IMR-90 (cell line): ENCODE results near the gene ACCSL. TPM values are rescaled to one million over a fixed set of nuclear protein-coding genes. Genes with fewer than 3 reads are reported as not detected.

Experiments
- ATAC-seq: fragments of 200-7000 bp; cut with Tn5 transposase; 2 replicates; pipeline ENCODE4 v1.9.1; 2020; ENCODE audit warnings: low read depth, mild to moderate bottlenecking, moderate library complexity
- BruUV-seq: library from RNA; stranded (reverse); fragments of 400-500 nt; replicated peaks from 2 replicates; lab custom pipeline; 2021; lab: Mats Ljungman, UMichigan
- CTCF ChIA-PET: fragments of 300-600 bp; formaldehyde crosslinking; extraction: SDS; loops from one replicate; lab custom pipeline; 2021; ENCODE audit warnings: antibody characterized with exemption; lab: Yijun Ruan, JAX
- POLR2A ChIA-PET: fragments of 300-600 bp; sonication (Branson Sonifier 250); formaldehyde crosslinking; loops from one replicate; lab custom pipeline; 2022; ENCODE audit warnings: antibody characterized with exemption; ENCODE audit not compliant: unreplicated experiment; lab: Charles Lee
- DNase-seq: peaks from one replicate; pipeline ENCODE4 v3.0.0; 2013
- H2AFZ ChIP-seq: replicated peaks from 2 replicates; pipeline ENCODE3; 2013; ENCODE audit warnings: low read length, mild to moderate bottlenecking; ENCODE audit not compliant: poor library complexity
- H2AK5ac ChIP-seq: 2 replicates; pipeline ENCODE4 v1.6.1; 2013; ENCODE audit warnings: low read depth, low read length, inconsistent platforms
- H2AK9ac ChIP-seq: replicated peaks from 2 replicates; pipeline ENCODE3; 2013; ENCODE audit warnings: mild to moderate bottlenecking, low read depth, low read length, moderate library complexity; ENCODE audit not compliant: poor library complexity
- H2BK120ac ChIP-seq: 2 replicates; pipeline ENCODE4 v1.6.1; 2013; ENCODE audit warnings: low read depth, low read length, inconsistent platforms
- H2BK15ac ChIP-seq: 3 replicates; pipeline ENCODE4 v1.6.1; 2013; ENCODE audit warnings: low read depth, low read length, inconsistent platforms
- H2BK20ac ChIP-seq: 2 replicates; pipeline ENCODE4 v1.6.1; 2013; ENCODE audit warnings: low read depth, mild to moderate bottlenecking, inconsistent platforms, low read length, moderate library complexity
- H2BK5ac ChIP-seq: 2 replicates; pipeline ENCODE4 v1.6.1; 2013; ENCODE audit warnings: mild to moderate bottlenecking, low read depth, low read length, inconsistent platforms; ENCODE audit not compliant: poor library complexity, severe bottlenecking
- H3K14ac ChIP-seq: replicated peaks from 2 replicates; pipeline ENCODE4 v1.6.1; 2013; ENCODE audit warnings: low read depth, low read length, inconsistent platforms
- H3K18ac ChIP-seq: 2 replicates; pipeline ENCODE4 v1.6.1; 2013; ENCODE audit warnings: low read depth, low read length, control low read depth
- H3K23ac ChIP-seq: 2 replicates; pipeline ENCODE4 v1.6.1; 2013; ENCODE audit warnings: low read depth, low read length, inconsistent platforms
- H3K27ac ChIP-seq: 2 replicates; pipeline ENCODE4 v1.5.1; 2013; ENCODE audit warnings: mild to moderate bottlenecking, control low read depth, low read length; ENCODE audit not compliant: insufficient read depth
- H3K27me3 ChIP-seq: 2 replicates; pipeline ENCODE4 v1.6.1; 2013; ENCODE audit warnings: low read length; ENCODE audit not compliant: control insufficient read depth, insufficient read depth
- H3K36me3 ChIP-seq: 2 replicates; pipeline ENCODE4 v1.6.1; 2013; ENCODE audit warnings: low read length, mixed read lengths; ENCODE audit not compliant: control insufficient read depth, insufficient read depth
- H3K4ac ChIP-seq: 2 replicates; pipeline ENCODE4 v1.6.1; 2013; ENCODE audit warnings: low read depth, low read length, inconsistent platforms
- H3K4me1 ChIP-seq: 2 replicates; pipeline ENCODE4 v1.6.1; 2013; ENCODE audit warnings: low read length, mixed read lengths; ENCODE audit not compliant: control insufficient read depth, insufficient read depth
- H3K4me2 ChIP-seq: 2 replicates; pipeline ENCODE4 v1.6.1; 2013; ENCODE audit warnings: low read depth, mild to moderate bottlenecking, control low read depth, low read length, moderate library complexity
- H3K4me3 ChIP-seq: 2 replicates; pipeline ENCODE4 v1.5.1; 2013; ENCODE audit warnings: low read depth, mild to moderate bottlenecking, control low read depth, low read length, moderate library complexity; ENCODE audit not compliant: insufficient read depth
- H3K56ac ChIP-seq: 2 replicates; pipeline ENCODE4 v1.6.1; 2013; ENCODE audit warnings: low read length, inconsistent platforms; ENCODE audit not compliant: insufficient read depth; ENCODE audit errors: extremely low read depth
- H3K79me1 ChIP-seq, 2 experiments: 2 replicates each; pipeline ENCODE4 v1.6.1; 2013; ENCODE audit warnings: low read length in 2 of 2, inconsistent platforms in 1 of 2, low read depth in 1 of 2
- H3K9ac ChIP-seq: 2 replicates; pipeline ENCODE4 v1.6.1; 2013; ENCODE audit warnings: low read depth, low read length, control low read depth
- H3K9me1 ChIP-seq: 2 replicates; pipeline ENCODE4 v1.6.1; 2013; ENCODE audit warnings: low read length, inconsistent platforms; ENCODE audit not compliant: insufficient read depth
- H3K9me3 ChIP-seq: 2 replicates; pipeline ENCODE4 v1.6.1; 2013; ENCODE audit warnings: low read length; ENCODE audit not compliant: control insufficient read depth, insufficient read depth
- H4K20me1 ChIP-seq: 2 replicates; pipeline ENCODE4 v1.6.1; 2013; ENCODE audit warnings: low read length, inconsistent platforms; ENCODE audit not compliant: insufficient read depth
- H4K5ac ChIP-seq: 2 replicates; pipeline ENCODE4 v1.6.1; 2013; ENCODE audit warnings: mild to moderate bottlenecking, low read depth, low read length, control low read depth
- H4K8ac ChIP-seq, 2 experiments: 2 replicates each; pipeline ENCODE4 v1.6.1; 2013; ENCODE audit warnings: low read depth in 2 of 2, low read length in 2 of 2, control low read depth in 1 of 2, inconsistent platforms in 1 of 2
- H4K91ac ChIP-seq: 2 replicates; pipeline ENCODE4 v1.6.1; 2013; ENCODE audit warnings: low read depth, low read length, inconsistent platforms; ENCODE audit not compliant: insufficient read depth
- BHLHE40 ChIP-seq: fragments of 150-350 bp; IDR thresholded peaks from 2 replicates; pipeline ENCODE4 v1.6.1; 2016; ENCODE audit warnings: mild to moderate bottlenecking, low read depth, low read length
- CEBPB ChIP-seq: IDR thresholded peaks from 2 replicates; pipeline ENCODE4 v1.6.1; 2012; ENCODE audit warnings: low read depth, low read length, improper control_type of control experiment
- FOS ChIP-seq: fragments of 150-350 bp; IDR thresholded peaks from 2 replicates; pipeline ENCODE4 v1.6.1; 2016; ENCODE audit warnings: low read depth, low read length
- MAFK ChIP-seq: IDR thresholded peaks from 2 replicates; pipeline ENCODE4 v1.6.1; 2012; ENCODE audit warnings: low read depth, low read length, improper control_type of control experiment
- MXI1 ChIP-seq: IDR thresholded peaks from 2 replicates; pipeline ENCODE4 v1.6.1; 2012; ENCODE audit warnings: low read depth, mild to moderate bottlenecking, low read length, moderate library complexity, borderline replicate concordance
- NFE2L2 ChIP-seq: fragments of 150-350 bp; IDR thresholded peaks from 2 replicates; pipeline ENCODE4 v1.6.1; 2016; ENCODE audit warnings: low read depth, mild to moderate bottlenecking, low read length
- POLR2A ChIP-seq: IDR thresholded peaks from 2 replicates; pipeline ENCODE4 v1.6.1; 2012; ENCODE audit warnings: mild to moderate bottlenecking, low read depth, low read length
- RAD21 ChIP-seq: IDR thresholded peaks from 2 replicates; pipeline ENCODE4 v1.6.1; 2012; ENCODE audit warnings: low read length, improper control_type of control experiment
- RCOR1 ChIP-seq: IDR thresholded peaks from 2 replicates; pipeline ENCODE4 v1.6.1; 2012; ENCODE audit warnings: mild to moderate bottlenecking, low read length, improper control_type of control experiment; ENCODE audit not compliant: insufficient replicate concordance
- WGBS, 2 experiments: methylation state at CpG; one replicate each; pipeline versions ENCODE4 v1.1.5 to v1.1.7; 2013; ENCODE audit warnings: missing lambda C conversion rate in 2 of 2; ENCODE audit not compliant: insufficient read length in 1 of 2; ENCODE audit errors: extremely low coverage in 2 of 2; 5-methylcytosine and 5-hydroxymethylcytosine counted together
- dilution Hi-C: fragments of 300-500 bp; cut with HindIII; formaldehyde crosslinking; loops from one replicate; pipeline ENCODE4 v1.14.3; 2018; ENCODE audit warnings: low sequenced_read_pairs; ENCODE audit not compliant: unreplicated experiment
- in situ Hi-C: fragments of 300-500 bp; cut with MboI; formaldehyde crosslinking; loops from 3 replicates; pipeline ENCODE4 v1.14.3; 2019; ENCODE audit warnings: low sequenced_read_pairs, inconsistent platforms, mixed read lengths
- intact Hi-C: fragments of 100-400 bp; cut with micrococcal nuclease; formaldehyde crosslinking; loops from 2 replicates; pipeline ENCODE4 v1.10.0; 2022
- polyA plus RNA-seq, 3 experiments: library from polyadenylated mRNA; depleted of rRNA; stranded (reverse); fragments of >200 nt; gene quantifications; 2 replicates each; pipeline ENCODE4 v1.2.3, GENCODE V29; 2012; ENCODE audit warnings: low replicate concordance in 1 of 3
- total RNA-seq: library from RNA; depleted of rRNA; stranded (reverse); fragments of >200 nt; gene quantifications from 2 replicates; pipeline ENCODE4 v1.2.3, GENCODE V29; 2012
- TF ChIP-seq, protein P1 (sequence below): fragments of 150-350 bp; IDR thresholded peaks from 2 replicates; pipeline ENCODE4 v1.6.1; 2016; ENCODE audit warnings: low read depth, mild to moderate bottlenecking, low read length, moderate library complexity, borderline replicate concordance
- TF ChIP-seq, protein P2 (sequence below): conservative IDR thresholded peaks from 2 replicates; pipeline ENCODE4 v1.5.1; 2012; ENCODE audit warnings: mild to moderate bottlenecking, low read depth, low read length, improper control_type of control experiment

ACCSL gene
- total and polyA plus RNA-seq, 2 of the 4 experiments (the other 2 are of a cell fraction) = not detected

DNA sequence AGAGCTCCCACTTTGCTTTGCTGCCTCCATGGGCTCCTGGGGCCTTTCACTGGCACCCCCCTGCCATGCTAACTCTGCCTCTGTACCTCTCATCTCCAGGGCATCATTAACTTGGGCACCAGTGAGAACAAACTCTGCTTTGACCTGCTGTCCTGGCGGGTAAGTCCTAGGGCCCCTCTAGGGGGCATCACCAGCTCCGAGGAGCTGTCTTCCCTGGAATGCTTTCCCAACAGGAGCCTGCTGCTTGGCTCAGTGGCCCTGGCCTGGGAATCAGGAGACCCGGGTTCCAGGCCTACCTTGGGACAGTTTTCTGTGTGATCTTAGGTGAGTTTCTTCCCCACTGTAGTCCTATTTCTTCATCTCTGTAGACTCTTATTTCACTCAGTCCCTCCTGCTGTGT lies 23.4 kb downstream of the ACCSL start:
- in situ Hi-C loops (no loop called here), dilution Hi-C loops (no loop called here), intact Hi-C loops (no loop called here)
- DNase-seq (no peak), ATAC-seq (no peak)
- no peaks in the 10 kb centered on the region for H3K36me3 ChIP-seq
- no peaks in the 10 kb centered on the region for H4K20me1 ChIP-seq
- no peak overlapping the region for H2AK5ac ChIP-seq
- H2BK5ac ChIP-seq = no peak overlapping the region
- H3K4me3 ChIP-seq = no peak overlapping the region
- POLR2A ChIA-PET = no interaction called here
- H3K9me3 ChIP-seq = no peaks in the 10 kb centered on the region
- TF ChIP-seq, protein P1, sequence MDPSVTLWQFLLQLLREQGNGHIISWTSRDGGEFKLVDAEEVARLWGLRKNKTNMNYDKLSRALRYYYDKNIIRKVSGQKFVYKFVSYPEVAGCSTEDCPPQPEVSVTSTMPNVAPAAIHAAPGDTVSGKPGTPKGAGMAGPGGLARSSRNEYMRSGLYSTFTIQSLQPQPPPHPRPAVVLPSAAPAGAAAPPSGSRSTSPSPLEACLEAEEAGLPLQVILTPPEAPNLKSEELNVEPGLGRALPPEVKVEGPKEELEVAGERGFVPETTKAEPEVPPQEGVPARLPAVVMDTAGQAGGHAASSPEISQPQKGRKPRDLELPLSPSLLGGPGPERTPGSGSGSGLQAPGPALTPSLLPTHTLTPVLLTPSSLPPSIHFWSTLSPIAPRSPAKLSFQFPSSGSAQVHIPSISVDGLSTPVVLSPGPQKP = no peak
- TF ChIP-seq POLR2A = no peak
- TF ChIP-seq BHLHE40 = no peak
- TF ChIP-seq MXI1 = no peak
- TF ChIP-seq, protein P2, sequence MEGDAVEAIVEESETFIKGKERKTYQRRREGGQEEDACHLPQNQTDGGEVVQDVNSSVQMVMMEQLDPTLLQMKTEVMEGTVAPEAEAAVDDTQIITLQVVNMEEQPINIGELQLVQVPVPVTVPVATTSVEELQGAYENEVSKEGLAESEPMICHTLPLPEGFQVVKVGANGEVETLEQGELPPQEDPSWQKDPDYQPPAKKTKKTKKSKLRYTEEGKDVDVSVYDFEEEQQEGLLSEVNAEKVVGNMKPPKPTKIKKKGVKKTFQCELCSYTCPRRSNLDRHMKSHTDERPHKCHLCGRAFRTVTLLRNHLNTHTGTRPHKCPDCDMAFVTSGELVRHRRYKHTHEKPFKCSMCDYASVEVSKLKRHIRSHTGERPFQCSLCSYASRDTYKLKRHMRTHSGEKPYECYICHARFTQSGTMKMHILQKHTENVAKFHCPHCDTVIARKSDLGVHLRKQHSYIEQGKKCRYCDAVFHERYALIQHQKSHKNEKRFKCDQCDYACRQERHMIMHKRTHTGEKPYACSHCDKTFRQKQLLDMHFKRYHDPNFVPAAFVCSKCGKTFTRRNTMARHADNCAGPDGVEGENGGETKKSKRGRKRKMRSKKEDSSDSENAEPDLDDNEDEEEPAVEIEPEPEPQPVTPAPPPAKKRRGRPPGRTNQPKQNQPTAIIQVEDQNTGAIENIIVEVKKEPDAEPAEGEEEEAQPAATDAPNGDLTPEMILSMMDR = no peak
- no peak for TF ChIP-seq FOS
- TF ChIP-seq NFE2L2 = no peak
- no peak for TF ChIP-seq MAFK
- TF ChIP-seq CEBPB = no peak
- no peak for TF ChIP-seq RCOR1
- TF ChIP-seq RAD21 = no peak
- no peak overlapping the region for H3K4me2 ChIP-seq
- BruUV-seq = no TSS peak
- H2BK15ac ChIP-seq = no peak overlapping the region
- no peak overlapping the region for H4K91ac ChIP-seq
- CTCF ChIA-PET = interaction anchor here (0.6 kb wide), 1 partner anchor 80 kb away, joined by 5 read pairs; no protein-coding TSS in a partner anchor
- H2BK20ac ChIP-seq = no peak overlapping the region
- no peak overlapping the region for H3K9ac ChIP-seq
- H2AFZ ChIP-seq = no peak overlapping the region
- no peak overlapping the region for H2AK9ac ChIP-seq
- no peaks in the 10 kb centered on the region for H3K27me3 ChIP-seq
- no peak overlapping the region for H3K23ac ChIP-seq
- no peak overlapping the region for H4K8ac ChIP-seq
- no peak overlapping the region for H3K4ac ChIP-seq
- H3K4me1 ChIP-seq = no peaks in the 10 kb centered on the region
- no peak overlapping the region for H3K14ac ChIP-seq
- H3K9me1 ChIP-seq = no peaks in the 10 kb centered on the region
- WGBS, 2 experiments = 100% methylated on average over 1 of the region's 3 CpGs; no CpG with 5 or more reads in 1 of the 2 experiments
- H3K79me1 ChIP-seq = no peaks in the 10 kb centered on the region; a peak in 1 of 4 replicates
- H4K5ac ChIP-seq = no peak overlapping the region
- no peak overlapping the region for H3K27ac ChIP-seq
- H2BK120ac ChIP-seq = no peak overlapping the region
- H3K18ac ChIP-seq = no peak overlapping the region
- H3K56ac ChIP-seq = no peak overlapping the region
